GM04503 (cell line): ENCODE data around the gene THBS3.
"Not testable (repeated sequence)": the region's sequence is repeated elsewhere in the genome, so short reads cannot be mapped to it uniquely, and the experiment has no call there.

Experiments used
- DNase-seq: peaks from one replicate; pipeline ENCODE4 v3.0.0-alpha.2; 2012; ENCODE audit warnings: low read depth

The THBS3 gene

GRCh38 chr1:155233502-155233901, 25.8 kb upstream of the THBS3 start:
- DNase-seq = not testable (repeated sequence)

GRCh38 chr1:155232001-155232978, 24.6 kb upstream of the THBS3 start:
- DNase-seq = not testable (repeated sequence)

- not testable (repeated sequence) for DNase-seq
These were observed 23.6 kb upstream of the THBS3 start for GRCh38 chr1:155231302-155231701.

- no peak for DNase-seq
These were observed 20.4 kb upstream of the THBS3 start for GRCh38 chr1:155228096-155228427.

GRCh38 chr1:155227261-155228095, 19.8 kb upstream of the THBS3 start:
- peak; percentile 91 for DNase-seq

GRCh38 chr1:155226910-155227260, 19.2 kb upstream of the THBS3 start:
- DNase-seq = no peak

- no peak for DNase-seq
These were observed 18.7 kb upstream of the THBS3 start for GRCh38 chr1:155226188-155226909.

GRCh38 chr1:155225404-155225759, 17.7 kb upstream of the THBS3 start:
- DNase-seq = not testable (repeated sequence)

GRCh38 chr1:155223047-155223446, 15.3 kb upstream of the THBS3 start:
- DNase-seq = no peak

- DNase-seq = not testable (repeated sequence)
These were observed 12.7 kb upstream of the THBS3 start for GRCh38 chr1:155220211-155220965.

GRCh38 chr1:155219592-155220031, 11.9 kb upstream of the THBS3 start:
- DNase-seq = no peak

GRCh38 chr1:155218854-155219591, 11.3 kb upstream of the THBS3 start:
- DNase-seq = no peak

GRCh38 chr1:155214702-155215101, 7.0 kb upstream of the THBS3 start:
- not testable (repeated sequence) for DNase-seq

GRCh38 chr1:155212051-155212440, 4.3 kb upstream of the THBS3 start:
- not testable (repeated sequence) for DNase-seq

- not testable (repeated sequence) for DNase-seq
These were observed 3.8 kb upstream of the THBS3 start for GRCh38 chr1:155211381-155212050.

GRCh38 chr1:155210314-155211104, 2.8 kb upstream of the THBS3 start:
- no peak for DNase-seq

- DNase-seq = no peak
These were observed 1.6 kb upstream of the THBS3 start for GRCh38 chr1:155209312-155209721.

GRCh38 chr1:155208541-155209311, 1.0 kb upstream of the THBS3 start, which contains the start of gene MTX1:
Gene MTX1, plus strand, starts transcription at chr1:155208695. Its CDS starts 110 bp downstream, at chr1:155208805.
- no peak for DNase-seq
